Left renal cortex interstitium (tissue), 4 donors: ENCODE data around the gene TIPRL. TPM values are rescaled to one million over a fixed set of nuclear protein-coding genes. Genes with fewer than 3 reads are reported as not detected.
"Not testable (repeated sequence)": the region's sequence is repeated elsewhere in the genome, so short reads cannot be mapped to it uniquely, and the experiment has no call there.

Source experiments
- DNase-seq, 4 donors: peaks; one replicate each; pipeline ENCODE4 v3.0.0-alpha.2; 2013; ENCODE audit warnings: low read depth in 4 of 4, low spot score in 2 of 4, missing footprints in 1 of 4
- polyA plus RNA-seq, 4 donors: library from polyadenylated mRNA; unstranded; fragments of 120-200 nt; gene quantifications; one replicate each; pipeline ENCODE4 v1.2.1, GENCODE V29; 2013; ENCODE audit not compliant: insufficient read length in 4 of 4

The TIPRL gene
- polyA plus RNA-seq, 4 donors = 41.0 to 50.9 (median 47.7) TPM

- DNase-seq = no peak
Measured at GRCh38 chr1:168157638-168158037, 21.1 kb upstream of the TIPRL start.

- no peak for DNase-seq
Measured at GRCh38 chr1:168159251-168159650, 19.5 kb upstream of the TIPRL start.

- DNase-seq = no peak
Measured at GRCh38 chr1:168159979-168160378, 18.8 kb upstream of the TIPRL start.

DNA sequence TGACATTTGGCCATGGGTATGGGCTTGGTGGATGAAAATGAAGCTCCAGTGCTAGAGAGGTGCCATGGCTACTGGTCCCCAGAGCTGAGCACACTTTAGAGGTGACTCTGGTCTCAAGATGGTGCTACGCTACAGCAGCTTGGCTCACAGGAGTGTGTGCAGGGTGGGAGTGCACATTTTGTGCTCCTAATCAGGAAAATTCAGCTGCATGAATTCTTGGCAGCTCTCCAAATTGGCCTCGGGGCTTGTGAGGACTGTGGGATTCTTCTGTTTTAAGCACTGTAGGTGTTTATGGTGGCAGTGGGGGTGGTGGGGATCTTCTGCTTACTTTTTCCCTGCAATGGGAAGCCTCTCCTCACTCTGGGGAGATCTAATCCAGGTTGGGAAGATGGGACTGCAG, 17.3 kb upstream of the TIPRL start:
- no peak for DNase-seq

- DNase-seq = no peak
Measured at GRCh38 chr1:168163670-168164069, 15.1 kb upstream of the TIPRL start.

DNA sequence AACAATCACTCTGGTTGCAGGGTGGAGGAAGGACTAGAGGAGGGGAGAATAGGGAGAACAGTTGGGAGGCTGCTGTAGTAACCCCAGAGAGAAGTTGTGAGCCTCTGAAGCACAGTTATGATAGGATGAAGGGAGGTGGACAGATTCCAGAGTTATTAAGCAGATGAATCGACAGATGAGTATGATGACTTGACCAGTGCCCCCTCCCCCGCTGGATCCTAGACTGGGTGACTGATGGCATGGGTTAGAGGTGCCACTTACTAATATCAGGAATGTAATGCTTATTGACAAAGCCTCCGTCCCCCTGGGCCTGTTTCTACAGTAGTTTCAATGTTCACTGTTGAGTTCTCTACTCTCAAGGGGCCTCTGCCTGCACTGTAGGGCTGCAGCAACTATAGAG, 14.0 kb upstream of the TIPRL start:
- no peak for DNase-seq

- no peak for DNase-seq
Measured at GRCh38 chr1:168167806-168168205, 11.0 kb upstream of the TIPRL start.

DNA sequence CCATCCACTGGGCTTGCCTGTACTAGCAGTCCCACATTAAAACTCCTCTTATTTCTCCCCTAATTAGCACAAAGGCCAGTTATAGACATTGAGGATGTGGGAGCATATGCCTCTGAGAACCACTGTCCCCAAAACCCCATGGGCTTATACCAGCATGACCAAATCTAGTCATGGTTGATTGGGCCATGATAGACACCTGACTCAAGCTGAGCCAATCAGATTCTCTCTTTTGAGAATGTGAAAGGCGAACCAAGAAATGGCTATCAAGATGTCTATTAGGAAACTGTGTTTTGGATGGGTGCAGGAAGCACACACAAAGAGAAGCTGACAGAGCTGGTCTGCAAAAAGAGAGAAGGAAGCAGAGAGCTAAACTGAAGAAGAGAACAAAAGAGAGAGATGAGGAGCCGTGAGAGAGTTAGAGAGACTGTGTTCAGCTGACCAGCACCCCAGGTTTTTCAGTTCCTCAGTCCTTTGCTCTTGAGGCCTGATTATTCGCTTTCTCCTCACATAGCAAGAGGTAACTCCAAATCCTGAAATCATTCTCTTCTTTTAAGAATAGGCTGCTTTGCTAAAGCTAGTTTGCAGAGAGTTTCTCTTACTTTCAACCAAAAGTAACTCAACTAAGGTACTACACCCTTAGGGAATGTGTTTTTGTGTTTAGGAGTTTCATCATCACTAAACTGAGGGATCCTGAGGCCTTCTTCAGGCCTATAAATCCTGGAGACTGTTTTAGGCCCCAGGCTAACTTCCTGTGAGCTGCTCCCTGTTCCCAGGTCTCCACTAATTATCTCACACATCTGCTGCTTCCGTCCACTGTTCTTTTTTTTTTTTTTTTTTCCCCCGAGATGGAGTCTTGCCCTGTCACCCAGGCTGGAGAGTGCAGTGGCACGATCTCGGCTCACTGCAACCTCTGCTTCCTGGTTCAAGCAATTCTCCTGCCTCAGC, 7.9 kb upstream of the TIPRL start:
- no peak for DNase-seq

GRCh38 chr1:168172250-168172915, 6.4 kb upstream of the TIPRL start:
- DNase-seq = no peak

GRCh38 chr1:168178227-168178637, 530 bp upstream of the TIPRL start:
- no peak for DNase-seq

DNA sequence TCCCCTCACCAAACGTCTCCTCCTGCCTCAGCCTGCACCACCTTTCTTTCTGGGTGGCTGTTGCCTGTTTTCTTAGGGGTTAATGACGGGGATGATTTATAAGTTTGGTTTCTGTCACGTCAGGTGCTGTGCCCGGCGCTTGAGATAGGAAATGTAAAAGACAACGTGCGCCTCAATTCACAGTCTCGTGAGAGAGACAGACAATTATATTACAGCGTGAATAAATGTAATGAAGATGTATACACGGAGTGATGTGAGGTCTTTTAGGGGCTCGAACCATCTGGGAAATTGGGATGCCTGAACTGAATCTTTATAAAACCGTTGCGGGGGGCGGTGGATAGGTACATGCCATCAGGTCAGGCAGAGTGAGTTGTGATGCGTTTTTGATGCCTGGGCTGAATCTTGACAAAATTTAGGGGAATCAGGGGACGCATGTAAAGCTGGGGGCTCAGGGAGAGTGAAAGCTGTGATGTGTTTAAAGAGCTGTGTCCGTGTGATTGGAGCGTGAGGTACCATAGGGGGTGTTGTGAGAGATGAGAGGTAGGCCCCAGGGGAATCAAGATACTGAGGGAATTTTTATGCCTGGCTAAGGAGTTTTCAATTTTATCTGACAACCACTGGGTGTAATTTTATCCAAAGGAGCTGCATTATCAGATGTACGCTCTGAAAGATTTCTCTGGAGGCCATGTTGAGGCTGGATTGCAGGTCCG, 831 bp downstream of the TIPRL start:
- DNase-seq = peak in 3 of 4 donors; percentile 15 to 19 (median 16)

DNA sequence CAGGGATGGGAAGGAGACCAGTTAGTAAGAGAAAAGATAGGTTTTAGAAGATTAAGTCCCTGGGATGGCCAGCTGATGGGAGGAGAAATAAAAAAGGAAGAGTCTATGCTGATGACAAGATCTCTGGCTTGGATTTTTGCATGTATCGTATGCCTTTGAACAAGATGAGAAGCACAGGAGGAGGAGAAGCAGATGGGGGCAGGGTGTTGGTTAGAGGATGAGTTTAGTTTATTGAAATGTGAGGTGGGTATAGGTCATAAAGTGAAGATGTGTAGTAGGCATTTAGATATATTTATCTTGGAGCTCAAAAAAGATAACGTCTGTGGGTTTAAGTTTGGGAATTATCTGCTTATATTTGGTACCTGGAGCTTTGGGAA, 1.4 kb downstream of the TIPRL start:
- DNase-seq = no peak

DNA sequence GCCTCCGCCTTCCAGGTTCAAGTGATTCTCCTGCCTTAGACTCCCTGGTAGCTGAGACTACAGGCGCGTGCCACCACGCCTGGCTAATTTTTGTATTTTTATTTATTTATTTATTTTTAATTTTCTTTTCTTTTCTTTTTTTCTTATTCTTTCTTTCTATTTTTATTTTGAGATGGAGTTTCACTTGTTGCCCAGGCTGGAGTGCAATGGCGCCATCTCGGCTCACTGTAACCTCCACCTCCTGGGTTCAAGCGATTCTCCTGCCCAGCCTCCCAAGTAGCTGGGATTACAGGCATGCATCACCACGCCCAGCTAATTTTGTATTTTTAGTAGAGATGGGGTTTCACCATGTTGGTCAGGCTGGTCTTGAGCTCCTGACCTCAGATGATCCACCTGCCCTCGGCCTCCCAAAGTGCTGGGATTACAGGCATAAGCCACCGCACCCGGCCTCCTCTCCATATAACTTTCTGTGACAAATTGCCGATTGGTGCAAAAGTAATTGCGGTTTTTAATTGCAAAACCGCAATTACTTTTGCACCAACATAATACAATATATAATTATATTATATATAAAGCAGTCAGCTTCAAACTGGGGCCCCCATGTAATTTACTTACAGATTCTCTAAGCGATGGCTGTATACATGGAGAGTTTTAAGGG, 2.4 kb downstream of the TIPRL start:
- DNase-seq = not testable (repeated sequence)

GRCh38 chr1:168187177-168187576, 8.4 kb downstream of the TIPRL start:
- no peak for DNase-seq

GRCh38 chr1:168190403-168190802, 11.6 kb downstream of the TIPRL start:
- DNase-seq = no peak

DNA sequence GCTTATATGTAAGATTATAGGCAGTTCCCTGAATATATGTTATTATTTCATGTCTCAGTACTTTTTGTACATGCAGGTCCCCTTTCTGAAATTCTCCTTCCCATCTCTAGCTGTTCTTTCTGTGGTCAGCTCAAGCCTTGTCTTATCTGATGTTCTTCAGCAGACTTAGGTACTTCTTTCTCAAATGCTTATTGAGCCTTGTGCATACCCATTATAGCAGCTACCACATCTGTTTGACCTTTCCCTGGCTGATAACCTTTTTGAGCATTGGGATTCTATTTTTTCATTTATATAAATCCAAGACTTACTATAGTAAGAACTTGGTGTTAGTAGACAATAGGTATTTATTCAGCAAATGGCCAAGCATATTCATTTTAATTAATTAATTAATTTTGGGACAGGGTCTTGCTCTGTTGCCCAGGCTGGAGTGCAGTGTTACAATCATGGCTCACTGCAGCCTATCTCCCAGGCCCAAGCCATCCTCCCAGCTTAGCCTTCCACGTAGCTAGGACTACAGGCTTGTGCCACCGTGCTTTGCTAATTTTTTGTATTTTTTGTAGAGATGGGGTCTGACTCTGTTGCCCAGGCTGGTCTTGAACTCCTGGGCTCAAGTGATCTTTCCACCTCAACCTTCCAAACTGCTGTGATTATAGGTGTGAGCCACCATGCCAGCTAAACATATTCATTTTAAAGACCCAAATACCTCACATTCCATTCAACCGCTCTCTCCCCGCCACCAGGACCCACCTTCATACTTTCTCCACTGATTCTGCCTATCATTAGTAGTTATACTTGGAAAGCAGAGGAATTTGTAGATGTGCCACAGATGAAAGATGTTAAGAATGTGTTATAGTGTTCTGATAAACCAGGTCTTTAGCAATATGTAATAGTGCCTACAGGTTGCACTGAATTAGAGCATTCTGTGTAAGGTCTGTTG, 16.7 kb downstream of the TIPRL start:
- DNase-seq = no peak

GRCh38 chr1:168199056-168199455, 20.3 kb downstream of the TIPRL start:
- no peak for DNase-seq

DNA sequence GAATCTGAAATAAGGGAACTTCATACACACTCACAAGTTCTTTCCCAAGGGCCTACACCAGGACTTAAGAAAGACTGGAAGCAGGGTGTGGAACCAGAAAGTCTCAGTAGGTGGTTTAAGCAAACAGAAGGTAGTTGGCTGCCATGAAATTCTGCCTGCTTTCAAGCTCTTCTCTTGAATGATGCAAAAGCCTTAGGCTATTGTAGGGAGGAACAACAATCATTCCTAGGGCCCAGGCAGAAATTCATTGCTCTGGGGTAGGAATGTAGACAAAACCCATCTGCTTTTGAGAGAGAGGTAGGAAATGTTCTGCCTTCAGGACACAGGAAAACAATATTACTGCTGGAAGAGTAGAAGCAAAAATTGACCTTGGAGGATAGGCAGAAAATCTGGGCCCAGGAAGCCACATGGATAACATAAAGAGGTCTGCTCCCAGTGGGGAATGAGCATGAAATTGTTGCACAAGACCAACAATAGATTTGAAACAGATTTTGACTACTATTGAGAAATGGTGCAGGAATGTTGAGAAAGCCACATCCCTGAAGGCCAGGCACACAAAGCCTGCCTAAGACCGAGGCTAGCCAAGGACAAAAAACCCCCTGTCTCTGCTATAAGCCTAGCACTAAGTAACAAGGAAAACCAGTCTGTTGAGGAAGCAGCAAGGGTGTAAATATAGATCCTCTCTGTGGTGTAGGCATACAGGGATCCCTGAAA, 24.3 kb downstream of the TIPRL start:
- no peak for DNase-seq

- DNase-seq = no peak
Measured at GRCh38 chr1:168206111-168206510, 27.3 kb downstream of the TIPRL start.
